Osteocyte (in vitro differentiated cells): ENCODE measurements around the gene DDX39A. TPM values are rescaled to one million over a fixed set of nuclear protein-coding genes. Genes with fewer than 3 reads are reported as not detected.

Experiments
- DNase-seq: peaks from one replicate; pipeline ENCODE4 v3.0.0; 2021; ENCODE audit warnings: mixed read lengths; ENCODE audit not compliant: unreplicated experiment; ENCODE audit errors: extremely low spot score
- H3K27ac Mint-ChIP-seq: one replicate; pipeline ENCODE4 v1.8.0; 2021; ENCODE audit warnings: mild to moderate bottlenecking, mixed read lengths; ENCODE audit not compliant: unreplicated experiment
- H3K27me3 Mint-ChIP-seq: one replicate; pipeline ENCODE4 v1.8.0; 2021; ENCODE audit warnings: mixed read lengths; ENCODE audit not compliant: unreplicated experiment
- H3K36me3 Mint-ChIP-seq: one replicate; pipeline ENCODE4 v1.8.0; 2021; ENCODE audit warnings: mixed read lengths; ENCODE audit not compliant: unreplicated experiment
- H3K4me1 Mint-ChIP-seq: one replicate; pipeline ENCODE4 v1.8.0; 2021; ENCODE audit warnings: mixed read lengths; ENCODE audit not compliant: unreplicated experiment
- H3K4me3 Mint-ChIP-seq: one replicate; pipeline ENCODE4 v1.8.0; 2021; ENCODE audit warnings: mild to moderate bottlenecking, moderate library complexity, mixed read lengths; ENCODE audit not compliant: unreplicated experiment
- H3K9me3 Mint-ChIP-seq: one replicate; pipeline ENCODE4 v1.8.0; 2021; ENCODE audit warnings: mixed read lengths; ENCODE audit not compliant: unreplicated experiment
- CTCF ChIP-seq: fragments of 200-600 bp; sonication (generic); IDR thresholded peaks from 2 replicates; pipeline ENCODE4 v1.5.0; 2021; ENCODE audit warnings: antibody characterized with exemption, mild to moderate bottlenecking, moderate library complexity
- total RNA-seq: library from RNA; stranded (reverse); gene quantifications from 2 replicates; pipeline ENCODE4 v1.2.1, GENCODE V29; 2021

Gene DDX39A
- total RNA-seq, 1 donor from 2014 or later: 71.0 TPM

GRCh38 chr19:14434543-14435319, 15.6 kb upstream of the DDX39A start:
- TF ChIP-seq CTCF: no peak
- Mint-ChIP-seq H3K4me1 (peaks cover 44% of the 10 kb centered on the region), H3K9me3 (no peaks in the 10 kb centered on the region), H3K4me3 (peak overlapping the region; percentile 79), H3K27me3 (peaks cover 7% of the 10 kb centered on the region), H3K36me3 (no peaks in the 10 kb centered on the region), H3K27ac (peak overlapping the region; percentile 83)
- no peak for DNase-seq

DNA sequence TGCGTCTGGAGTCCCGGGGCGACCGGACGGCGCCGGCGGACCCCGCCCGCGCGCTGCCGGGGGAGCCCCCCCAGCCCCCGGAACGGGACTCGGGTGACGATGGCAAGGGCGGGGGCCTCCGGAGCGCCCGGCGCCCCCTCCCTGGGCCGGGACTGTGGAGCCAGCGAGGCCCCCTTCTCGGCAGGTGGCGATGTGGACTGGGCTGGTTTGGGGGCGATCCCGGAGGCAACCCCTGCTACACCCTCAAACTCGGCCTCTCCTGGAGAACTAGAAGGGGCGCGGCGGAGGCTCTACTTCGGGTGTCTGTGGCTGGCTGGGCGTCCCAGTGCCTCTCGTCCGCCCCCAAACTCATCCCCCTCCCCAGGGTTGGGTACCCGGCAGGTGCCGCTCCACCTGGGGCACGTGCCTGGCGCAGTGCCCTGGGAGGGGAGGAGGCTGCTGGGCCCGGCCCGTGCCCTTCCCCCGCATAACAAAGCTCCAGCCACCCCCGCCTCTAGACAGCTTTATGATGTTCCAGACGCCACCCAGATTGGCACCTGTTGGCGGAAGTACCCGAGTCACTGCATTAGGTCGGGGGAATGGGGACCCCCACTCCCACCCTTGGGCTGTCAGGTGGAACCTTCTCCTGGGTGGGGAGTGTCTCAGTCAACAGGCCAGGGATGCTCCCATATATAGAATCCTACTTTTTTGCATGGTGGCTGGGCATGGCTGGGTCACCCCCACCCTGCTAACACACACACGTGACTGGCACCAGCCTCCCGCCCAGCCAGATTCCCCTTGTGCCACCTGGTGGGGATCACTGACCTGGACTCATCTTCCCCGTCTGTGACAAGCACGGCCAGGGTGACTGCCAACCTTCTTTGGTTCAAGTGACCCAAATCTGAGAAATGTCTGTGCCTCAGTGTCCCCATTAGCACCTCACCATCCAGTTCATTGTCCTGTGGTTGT, 14.7 kb upstream of the DDX39A start:
- no peak for TF ChIP-seq CTCF
- H3K36me3 Mint-ChIP-seq: no peaks in the 10 kb centered on the region
- H3K27ac Mint-ChIP-seq: peak overlapping the region; percentile 83
- peak overlapping the region; percentile 79 for H3K4me3 Mint-ChIP-seq
- peaks cover 7% of the 10 kb centered on the region for H3K27me3 Mint-ChIP-seq
- peaks cover 36% of the 10 kb centered on the region for H3K4me1 Mint-ChIP-seq
- no peaks in the 10 kb centered on the region for H3K9me3 Mint-ChIP-seq
- no peak for DNase-seq

DNA sequence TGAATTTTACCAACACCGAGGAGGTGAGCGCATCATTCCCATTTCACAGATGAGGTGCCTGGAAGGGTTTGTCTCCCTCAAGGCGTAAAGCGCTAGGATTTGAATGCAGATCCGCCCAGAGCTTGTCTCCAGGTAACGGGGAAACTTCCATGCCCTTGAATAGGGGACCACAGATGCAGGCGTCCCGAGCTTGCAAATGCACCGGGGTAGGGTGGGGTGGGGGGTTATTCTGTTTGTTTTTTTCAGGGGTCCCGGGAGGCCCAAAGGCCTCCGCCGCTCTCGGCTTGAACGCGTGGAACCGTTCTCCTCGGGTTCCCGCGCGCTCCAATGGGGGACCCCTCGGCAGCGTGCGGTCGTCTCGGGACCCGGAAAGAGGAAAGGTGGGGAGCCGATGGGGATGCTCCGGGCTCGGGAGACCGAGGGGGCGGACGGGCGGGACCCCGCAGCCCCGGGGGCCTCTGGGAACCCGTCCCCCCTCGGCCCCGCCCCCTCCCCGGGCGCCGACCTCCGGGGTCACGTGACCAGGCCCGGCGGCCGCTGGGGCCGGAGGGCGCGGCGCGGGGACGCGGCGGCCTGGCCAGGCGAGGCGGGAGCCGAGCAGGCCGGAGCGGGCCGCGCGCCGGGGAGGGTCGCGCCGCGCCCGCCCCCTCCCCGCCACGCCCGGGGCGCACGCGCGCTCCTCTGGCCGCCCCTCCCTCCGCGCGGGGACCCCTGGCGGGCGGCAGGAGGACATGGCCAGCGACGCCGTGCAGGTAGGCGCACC, 13.8 kb upstream of the DDX39A start, which contains the start of gene PKN1:
Gene PKN1 (plus strand): TSS at position 516 of the 763 bp plus-strand sequence. CDS start 216 bp downstream, at position 732.
- Mint-ChIP-seq H3K27me3 (peaks cover 7% of the 10 kb centered on the region), H3K4me3 (peak within 1 kb of the TSS; percentile 79), H3K36me3 (no peaks in the 10 kb centered on the region), H3K9me3 (no peaks in the 10 kb centered on the region), H3K4me1 (peaks cover 36% of the 10 kb centered on the region), H3K27ac (peak within 1 kb of the TSS; percentile 83)
- TF ChIP-seq CTCF: no peak
- DNase-seq: peak; percentile 85

DNA sequence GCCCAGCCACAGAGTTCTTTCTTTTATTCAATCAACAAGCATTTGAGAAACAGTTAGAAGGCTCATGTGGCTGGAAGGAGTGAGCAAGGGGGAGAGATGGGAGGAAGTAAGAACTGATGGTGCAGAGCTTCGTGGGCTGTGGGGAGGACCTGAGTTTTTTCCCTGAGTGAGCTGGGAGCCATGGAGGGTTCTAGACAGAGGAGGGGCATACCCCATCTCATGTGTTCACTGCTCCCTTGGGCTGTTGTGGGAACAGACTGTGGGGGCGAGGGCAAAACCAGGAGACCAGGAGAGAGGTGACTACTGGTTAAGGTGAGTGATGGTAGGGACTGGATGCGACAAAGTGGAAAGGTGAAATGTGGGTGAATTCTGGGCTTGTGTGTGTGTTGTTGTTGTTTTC, 11.6 kb upstream of the DDX39A start:
- Mint-ChIP-seq H3K27me3 (peaks cover 7% of the 10 kb centered on the region), H3K27ac (no peak overlapping the region), H3K9me3 (no peaks in the 10 kb centered on the region), H3K36me3 (no peaks in the 10 kb centered on the region), H3K4me1 (peaks cover 26% of the 10 kb centered on the region), H3K4me3 (no peak overlapping the region)
- no peak for DNase-seq
- TF ChIP-seq CTCF: no peak
